GM10847 (cell line): ENCODE results near the gene CPPED1.

Source experiments
- POLR2A ChIP-seq: IDR thresholded peaks from 2 replicates; pipeline ENCODE4 v1.6.1; 2011; ENCODE audit not compliant: insufficient read length; ENCODE audit errors: extremely low read depth

Gene CPPED1

DNA sequence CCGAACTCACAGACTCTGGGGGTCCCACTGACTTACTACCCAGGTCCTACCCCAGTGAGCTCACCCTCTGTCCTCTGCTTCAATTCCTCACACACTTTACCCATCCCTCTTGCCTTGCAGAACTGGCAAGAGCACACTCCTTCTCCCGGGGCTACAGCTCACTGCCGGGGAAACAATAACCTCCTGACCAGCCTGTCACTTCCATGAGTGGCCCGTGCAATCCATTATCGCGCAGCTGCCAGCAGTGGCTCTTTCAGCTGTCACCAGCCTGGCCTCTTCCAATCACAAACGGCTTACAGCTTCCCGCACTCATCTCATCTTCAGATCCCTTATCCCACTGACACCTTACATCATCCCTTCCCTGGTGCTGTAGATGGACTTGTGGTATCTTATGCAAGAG, 79.5 kb downstream of the CPPED1 start:
- TF ChIP-seq POLR2A = no peak

DNA sequence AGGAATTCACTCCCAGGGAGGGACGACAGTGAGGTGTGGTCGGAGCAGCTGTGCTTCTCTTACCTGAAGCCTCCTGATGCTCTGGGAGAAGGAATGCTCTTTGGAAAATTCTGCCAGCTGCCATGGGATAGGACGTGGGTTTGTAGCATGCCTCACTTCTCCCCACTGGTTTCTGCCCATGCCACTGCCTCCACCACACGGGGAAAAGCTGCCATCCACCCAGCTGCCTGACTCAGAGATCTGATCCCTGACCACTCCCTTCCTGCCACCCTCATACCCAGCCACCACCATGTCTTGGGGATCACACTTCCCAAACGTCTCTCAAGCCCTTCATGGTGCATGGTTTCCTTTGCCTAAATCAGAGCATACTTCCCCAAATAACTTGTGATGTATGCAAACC, 80.0 kb downstream of the CPPED1 start:
- TF ChIP-seq POLR2A = no peak

DNA sequence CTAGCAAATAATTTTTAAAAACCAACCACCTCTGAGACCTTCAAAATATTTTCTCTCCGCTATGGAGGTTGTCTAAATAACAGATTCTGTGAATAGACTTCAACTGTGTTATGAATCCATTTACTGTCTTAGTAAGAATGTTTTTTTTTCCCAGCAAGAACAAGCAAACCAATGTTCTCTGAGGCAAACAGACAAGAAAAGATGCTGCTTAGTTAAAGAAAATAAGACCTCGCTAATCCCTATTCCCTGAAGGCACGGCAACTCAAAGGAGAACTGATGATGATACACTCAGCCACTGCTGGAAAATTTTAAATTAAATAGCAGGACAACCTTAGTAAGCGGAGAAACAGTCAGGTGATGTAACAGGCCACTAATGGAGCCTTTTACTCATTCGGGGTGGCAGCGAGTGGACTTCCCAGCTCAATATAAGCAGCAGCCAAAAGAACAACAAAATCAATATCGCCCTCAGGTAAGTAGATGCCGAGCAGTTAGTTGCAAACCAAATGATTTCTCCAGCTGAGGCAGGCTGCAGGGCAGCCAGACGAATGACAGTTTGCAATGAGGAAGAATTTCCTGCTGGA, 81.8 kb downstream of the CPPED1 start:
- no peak for TF ChIP-seq POLR2A

DNA sequence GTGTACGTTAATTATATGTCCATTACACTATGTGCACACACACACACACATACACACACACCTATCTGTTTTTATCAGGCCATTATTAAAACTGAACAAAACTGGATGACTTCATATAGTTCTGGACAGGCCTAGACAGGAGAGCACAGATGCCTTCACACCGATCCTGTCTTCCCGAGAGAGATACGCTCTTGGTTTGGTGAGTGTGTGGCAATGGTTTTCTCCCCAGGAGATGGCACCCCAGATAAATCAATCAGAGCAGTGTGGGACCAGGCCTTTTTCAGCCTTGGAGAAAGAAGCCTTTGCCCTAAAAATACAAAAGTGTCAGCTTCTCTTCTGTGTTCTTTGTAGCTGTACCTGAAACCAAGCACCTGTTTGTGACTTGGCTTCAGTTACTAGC, 83.7 kb downstream of the CPPED1 start:
- TF ChIP-seq POLR2A = no peak

DNA sequence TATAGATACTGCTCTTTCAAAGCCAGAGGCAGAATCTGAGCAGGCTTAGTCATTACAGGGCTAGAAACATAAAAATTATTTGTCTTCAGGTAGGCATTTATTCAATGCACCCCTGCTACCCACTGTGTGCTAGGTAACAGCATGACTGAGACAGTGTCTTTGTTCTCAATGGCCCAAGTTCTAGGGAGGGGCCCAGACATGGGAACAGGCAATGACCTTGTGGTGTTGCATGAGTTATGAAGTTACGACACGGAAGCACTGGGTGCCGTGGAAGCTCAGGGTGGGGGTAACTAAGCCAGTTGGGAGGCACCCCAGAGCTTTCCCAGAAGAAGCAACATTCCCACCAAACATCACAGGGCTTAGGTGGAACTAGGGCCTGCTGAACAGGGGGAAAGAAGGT, 87.0 kb downstream of the CPPED1 start:
- no peak for TF ChIP-seq POLR2A

DNA sequence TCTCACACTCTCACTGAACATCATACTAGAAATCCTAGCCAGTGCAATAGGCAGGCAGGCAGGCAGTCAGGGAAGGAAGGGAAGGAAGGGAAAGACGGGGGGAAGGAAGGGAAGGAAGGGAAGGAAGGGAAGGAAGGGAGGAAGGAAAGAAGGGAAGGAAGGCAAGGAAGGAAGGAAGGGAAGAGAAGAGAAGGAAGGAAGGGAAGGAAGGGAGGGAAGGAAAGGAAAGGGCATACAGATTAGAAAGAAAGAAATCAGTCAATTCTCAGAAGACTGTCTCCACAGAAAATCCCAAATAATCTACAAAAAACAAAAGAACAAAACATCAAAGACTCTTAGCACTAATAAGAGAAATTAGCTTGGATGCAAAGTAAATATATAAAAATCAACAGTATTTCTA, 93.9 kb downstream of the CPPED1 start:
- no peak for TF ChIP-seq POLR2A

DNA sequence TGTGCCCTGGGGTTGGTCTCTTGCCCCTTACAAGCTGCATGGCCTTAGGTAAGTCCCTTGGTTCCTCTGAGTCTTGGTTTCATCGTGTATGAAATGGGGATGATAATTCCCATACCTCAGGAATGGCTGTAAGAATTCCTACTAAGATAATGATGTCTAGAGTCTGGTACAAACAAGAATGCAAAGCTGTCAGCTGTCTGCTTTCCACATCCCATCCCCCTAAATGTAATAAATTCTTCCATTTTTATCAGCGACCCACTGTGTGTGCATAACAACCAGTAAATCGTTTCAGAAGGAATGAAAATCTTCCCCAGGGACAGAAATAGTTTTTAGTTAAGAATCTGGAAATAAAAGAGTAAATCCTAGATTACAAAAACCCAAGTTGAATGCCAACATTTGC, 95.4 kb downstream of the CPPED1 start:
- no peak for TF ChIP-seq POLR2A

DNA sequence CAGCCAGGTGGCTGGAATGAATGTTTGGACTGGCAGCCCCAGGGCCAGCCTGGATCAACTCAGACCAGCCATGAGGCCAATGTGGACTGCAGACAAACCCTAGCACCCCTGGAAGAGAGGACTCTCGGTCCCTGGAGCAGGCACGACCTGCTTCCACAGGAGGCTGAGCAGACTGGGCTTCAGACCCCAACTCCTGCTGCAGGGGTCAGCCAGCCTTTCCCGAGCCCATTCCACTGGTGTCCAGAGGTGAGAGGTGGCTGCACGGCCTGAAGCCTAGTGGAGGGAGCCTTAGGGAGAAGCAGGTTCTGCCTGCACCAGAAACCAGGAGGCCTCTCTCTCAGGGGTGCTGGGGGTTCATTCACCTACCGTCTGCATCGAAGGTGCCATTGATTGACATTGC, 97.1 kb downstream of the CPPED1 start:
- no peak for TF ChIP-seq POLR2A

DNA sequence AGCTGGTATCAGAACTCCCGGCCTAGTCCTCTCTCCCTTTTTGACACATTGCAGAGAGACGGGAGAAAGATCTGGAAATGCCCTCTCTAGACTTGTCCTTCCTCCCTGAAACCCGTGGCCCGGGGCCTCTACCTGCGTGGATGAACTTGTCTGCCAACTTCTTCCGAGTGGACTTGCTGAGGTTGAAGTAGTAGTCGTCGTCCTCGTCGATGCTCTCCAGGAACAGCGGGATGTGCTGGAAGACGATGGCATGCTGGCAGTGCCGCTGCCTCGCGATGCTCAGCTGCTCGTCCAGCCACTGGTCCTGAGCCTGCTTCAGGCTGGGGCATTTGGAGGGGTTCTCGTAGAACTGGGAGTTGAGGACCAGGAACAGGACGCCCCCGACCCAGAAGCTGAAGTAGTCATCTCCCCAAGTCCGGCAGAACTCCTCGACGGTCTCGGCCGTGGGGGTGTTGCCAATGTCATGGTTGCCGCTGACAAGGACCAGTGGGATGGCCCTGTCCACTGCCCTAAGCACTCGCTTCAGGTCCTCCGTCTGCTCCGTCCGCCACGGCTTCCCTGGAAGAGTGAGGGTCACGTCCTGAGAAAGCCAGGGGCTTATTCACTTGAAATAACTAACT, 99.1 kb downstream of the CPPED1 start:
- TF ChIP-seq POLR2A = no peak

DNA sequence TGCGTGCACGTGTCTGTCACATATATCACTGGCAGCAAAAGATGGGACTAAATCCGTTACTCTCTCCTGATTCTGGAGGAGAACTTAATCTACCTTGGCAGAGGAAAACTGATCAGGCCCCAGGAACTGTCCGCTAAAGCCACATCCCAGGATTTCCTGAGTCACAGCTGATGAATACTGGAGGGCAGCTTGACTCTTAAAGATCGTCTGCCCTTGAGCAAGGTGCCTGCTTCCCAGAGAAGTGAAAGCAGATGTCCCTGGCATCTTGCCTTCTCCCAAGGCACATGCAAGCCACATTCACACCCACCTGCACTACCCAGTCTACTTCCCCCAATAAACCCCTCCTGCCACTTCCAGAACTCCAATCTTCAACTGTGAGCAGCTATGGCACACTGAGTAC, 99.8 kb downstream of the CPPED1 start:
- TF ChIP-seq POLR2A = no peak

DNA sequence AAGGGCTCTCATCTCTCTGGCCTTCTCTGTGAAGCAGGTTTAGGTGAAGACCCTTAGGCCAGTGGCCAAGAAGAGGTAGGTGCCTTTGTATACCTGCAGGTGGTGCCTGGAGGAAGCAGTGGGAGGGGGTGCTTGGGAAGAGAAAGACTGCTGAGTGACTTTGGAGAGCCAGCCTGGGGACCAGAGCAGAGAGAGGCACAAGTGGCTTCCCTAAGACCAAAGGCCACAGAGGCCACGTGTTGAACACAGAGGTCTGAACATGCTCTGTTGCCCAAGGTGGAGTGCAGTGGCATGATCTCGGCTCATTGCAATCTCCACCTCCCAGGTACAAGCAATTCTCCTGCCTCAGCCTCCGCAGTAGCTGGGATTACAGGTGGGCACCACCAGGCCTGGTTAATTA, 103.5 kb downstream of the CPPED1 start:
- no peak for TF ChIP-seq POLR2A

DNA sequence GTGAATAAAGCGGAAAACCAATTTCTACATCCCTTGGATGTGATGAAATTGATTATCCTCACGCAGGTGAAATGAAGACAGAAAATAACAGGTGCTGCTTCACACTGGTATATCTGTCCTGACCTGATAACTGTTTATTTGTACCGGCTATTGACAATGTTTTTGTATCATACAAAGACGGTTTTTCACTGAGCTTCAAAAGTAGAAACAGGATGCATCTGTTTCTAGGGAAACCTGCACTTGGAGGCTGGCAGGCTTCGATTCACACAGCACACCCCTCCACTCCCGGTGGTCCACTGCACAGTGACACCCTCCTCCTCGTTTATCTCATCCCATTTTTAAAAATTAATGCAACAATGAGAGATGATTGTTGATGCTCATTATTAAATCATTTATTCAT, 104.5 kb downstream of the CPPED1 start:
- TF ChIP-seq POLR2A = no peak

DNA sequence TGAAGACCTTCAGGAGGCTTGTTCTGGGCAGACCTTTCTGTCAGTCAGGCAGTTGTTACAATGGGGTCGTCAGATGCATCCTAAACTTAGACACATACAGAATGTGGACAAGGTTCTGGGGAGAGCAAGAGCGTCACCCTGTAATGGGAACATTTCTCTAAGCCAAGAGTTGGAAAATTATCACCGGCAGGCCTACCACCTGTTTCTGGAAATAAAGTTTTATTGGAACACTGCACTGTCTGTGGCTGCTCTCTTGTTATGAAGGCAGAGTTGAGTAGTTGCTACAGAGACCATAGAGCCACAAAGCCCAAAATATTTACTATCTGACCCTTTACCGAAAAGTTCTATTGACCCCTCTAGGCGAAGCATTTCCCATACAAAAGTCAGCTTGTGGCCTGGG, 106.2 kb downstream of the CPPED1 start:
- no peak for TF ChIP-seq POLR2A

DNA sequence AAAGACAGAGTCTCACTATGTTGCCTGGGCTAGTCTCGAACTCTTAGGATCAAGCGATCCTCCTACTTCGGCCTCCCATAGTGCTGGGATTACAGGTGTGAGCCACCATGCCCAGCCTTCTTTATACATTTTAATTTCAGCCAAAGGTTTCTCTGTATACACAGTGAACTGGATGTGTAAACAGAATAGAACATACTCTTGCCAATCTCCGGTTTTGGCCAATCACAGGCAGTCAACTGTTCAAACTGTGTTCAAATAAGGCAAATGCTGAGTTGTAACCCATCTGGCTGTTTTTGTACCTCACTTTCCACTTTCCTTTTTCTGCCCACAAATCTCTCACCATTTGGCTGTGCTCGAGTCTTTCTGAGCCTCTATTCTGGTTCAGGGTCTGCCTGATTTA, 108.2 kb downstream of the CPPED1 start:
- no peak for TF ChIP-seq POLR2A

DNA sequence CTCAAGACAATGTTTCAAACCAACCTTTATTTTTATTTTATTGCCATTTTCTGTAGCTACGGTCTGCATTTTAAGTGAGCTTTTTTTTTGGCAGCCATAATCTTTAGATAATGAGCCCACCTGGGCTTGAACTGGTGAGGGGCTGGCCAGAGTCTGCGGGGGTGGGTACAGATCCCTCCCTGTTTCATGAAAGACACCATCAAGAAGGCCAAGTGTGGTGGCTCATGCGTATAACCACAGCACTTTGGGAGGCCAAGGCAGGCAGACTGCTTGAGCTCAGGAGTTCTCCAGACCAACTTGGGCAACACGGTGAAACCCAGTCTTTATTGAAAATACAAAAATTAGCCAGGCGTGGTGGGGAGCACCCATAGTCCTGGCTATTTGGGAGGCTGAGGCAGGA, 113.7 kb downstream of the CPPED1 start:
- TF ChIP-seq POLR2A = no peak

DNA sequence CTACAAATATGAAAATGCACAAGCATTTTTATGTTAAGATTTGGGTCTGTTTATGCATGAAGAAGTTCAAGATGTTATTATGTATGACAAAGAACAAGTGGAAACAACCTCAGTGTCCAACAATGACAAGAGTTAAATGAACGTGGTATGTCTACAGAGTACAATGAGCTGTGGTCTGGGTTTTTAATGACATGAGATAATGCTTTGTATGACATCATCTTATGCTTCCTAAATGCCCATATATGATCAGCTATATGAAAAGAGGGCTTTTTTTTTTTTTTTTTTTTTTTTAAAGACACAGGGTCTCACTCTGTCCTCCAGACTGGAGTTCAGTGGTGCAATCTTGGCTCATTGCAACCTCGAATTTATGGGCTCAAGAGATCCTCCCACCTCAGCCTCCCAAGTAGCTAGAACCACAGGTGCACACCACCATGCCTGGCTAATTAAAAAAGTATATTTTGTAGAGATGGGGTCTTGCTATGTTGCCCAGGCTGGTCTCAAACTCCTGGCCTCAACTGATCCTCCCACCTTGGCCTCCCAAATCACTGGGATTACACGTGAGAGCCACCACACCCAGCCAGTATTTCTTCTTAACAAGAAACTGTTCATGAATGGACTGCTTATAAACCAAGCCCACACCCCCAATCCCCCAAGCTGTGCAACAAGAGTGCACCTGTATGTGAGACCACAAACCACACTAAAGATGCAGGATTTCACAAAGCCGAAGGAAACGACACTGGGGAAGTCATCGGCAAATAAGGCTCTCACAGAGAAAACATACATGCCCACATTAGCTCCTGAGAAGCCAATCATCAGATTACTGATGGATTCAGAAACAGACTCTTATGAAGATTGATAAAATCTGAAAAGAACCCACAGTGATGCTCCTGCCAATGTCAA, 114.5 kb downstream of the CPPED1 start:
- TF ChIP-seq POLR2A = no peak
